Endodermal cell (in vitro differentiated cells): ENCODE measurements around the gene CAPN11. TPM values are rescaled to one million over a fixed set of nuclear protein-coding genes. Genes with fewer than 3 reads are reported as not detected.

Experiments used
- DNase-seq: peaks from one replicate; pipeline ENCODE4 v3.0.0-alpha.2; 2017
- H3K27ac ChIP-seq: 2 replicates; pipeline ENCODE4 v1.5.1; 2013; ENCODE audit warnings: mild to moderate bottlenecking, low read depth, low read length, moderate library complexity
- H3K27me3 ChIP-seq: 2 replicates; pipeline ENCODE4 v1.6.1; 2013; ENCODE audit warnings: mild to moderate bottlenecking, low read length, moderate library complexity; ENCODE audit not compliant: insufficient read depth, control insufficient read depth, poor library complexity, severe bottlenecking
- H3K36me3 ChIP-seq: 2 replicates; pipeline ENCODE4 v1.7.0; 2013; ENCODE audit warnings: mild to moderate bottlenecking, low read length, moderate library complexity; ENCODE audit not compliant: control insufficient read depth, insufficient read depth
- H3K4me1 ChIP-seq: one replicate; pipeline ENCODE4 v1.7.0; 2013; ENCODE audit warnings: low read length; ENCODE audit not compliant: control insufficient read depth, insufficient read depth
- H3K4me3 ChIP-seq: 2 replicates; pipeline ENCODE4 v1.5.1; 2013; ENCODE audit warnings: mild to moderate bottlenecking, low read length, moderate library complexity
- H3K9ac ChIP-seq: 2 replicates; pipeline ENCODE4 v1.6.1; 2013; ENCODE audit warnings: mild to moderate bottlenecking, low read length, moderate library complexity; ENCODE audit not compliant: poor library complexity, severe bottlenecking; ENCODE audit errors: extremely low read depth
- H3K9me3 ChIP-seq: 2 replicates; pipeline ENCODE4 v1.6.1; 2013; ENCODE audit warnings: mild to moderate bottlenecking, low read length, moderate library complexity; ENCODE audit not compliant: control insufficient read depth
- H3K27ac Mint-ChIP-seq: 2 replicates; pipeline ENCODE4 v1.8.0; 2020; ENCODE audit warnings: mixed read lengths
- H3K27me3 Mint-ChIP-seq: 2 replicates; pipeline ENCODE4 v1.8.0; 2021; ENCODE audit warnings: mild to moderate bottlenecking, mixed read lengths; ENCODE audit not compliant: insufficient read depth
- H3K36me3 Mint-ChIP-seq: 2 replicates; pipeline ENCODE4 v1.8.0; 2020; ENCODE audit warnings: low read depth, mixed read lengths
- H3K4me1 Mint-ChIP-seq: 2 replicates; pipeline ENCODE4 v1.8.0; 2020; ENCODE audit warnings: mixed read lengths
- H3K4me3 Mint-ChIP-seq: 2 replicates; pipeline ENCODE4 v1.8.0; 2020; ENCODE audit warnings: mild to moderate bottlenecking, moderate library complexity, mixed read lengths
- H3K9me3 Mint-ChIP-seq: 2 replicates; pipeline ENCODE4 v1.8.0; 2020; ENCODE audit warnings: mild to moderate bottlenecking, mixed read lengths
- CTCF ChIP-seq: fragments of 200-600 bp; sonication (generic); conservative IDR thresholded peaks from 2 replicates; pipeline ENCODE4 v1.5.0; 2021; ENCODE audit warnings: antibody characterized with exemption, mild to moderate bottlenecking
- WGBS, 2 experiments: methylation state at CpG; one replicate each; pipeline versions ENCODE4 v1.1.5 to v1.1.7; 2013; ENCODE audit warnings: missing lambda C conversion rate in 2 of 2, mixed read lengths in 1 of 2; ENCODE audit not compliant: insufficient coverage in 1 of 2, insufficient read length in 1 of 2; 5-methylcytosine and 5-hydroxymethylcytosine counted together
- total RNA-seq, 2 donors: library from RNA; stranded (reverse); fragmentation: NEBNext Ultra II Directional in 1 of 2; extraction: Animal tissue kit (Norgen Biotek cat#: 25700) in 1 of 2; gene quantifications; 2 replicates in 1 of 2; 3 replicates in 1 of 2; pipeline ENCODE4 v1.2.1, GENCODE V29; 2021

Gene CAPN11
- total RNA-seq, 2 donors from 2014 or later = 0.53 to 1.2 TPM

- Histone ChIP-seq H3K27me3 (no peaks in the 10 kb centered on the region), H3K36me3 (peaks cover 9% of the 10 kb centered on the region), H3K9me3 (no peaks in the 10 kb centered on the region), H3K4me1 (no peaks in the 10 kb centered on the region), H3K4me3 (no peak overlapping the region), H3K27ac (no peak overlapping the region), H3K9ac (no peak overlapping the region)
- H3K4me1 Mint-ChIP-seq = peaks cover 17% of the 10 kb centered on the region
- no peak overlapping the region for H3K4me3 Mint-ChIP-seq
- H3K27me3 Mint-ChIP-seq = no peaks in the 10 kb centered on the region
- no peaks in the 10 kb centered on the region for H3K9me3 Mint-ChIP-seq
- no peak for DNase-seq
- H3K36me3 Mint-ChIP-seq = peaks cover 17% of the 10 kb centered on the region
- TF ChIP-seq CTCF = no peak
- no peak overlapping the region for H3K27ac Mint-ChIP-seq
- 94 to 96% methylated on average over 11 to 12 of the region's 12 CpGs for WGBS, 2 experiments
Measured at GRCh38 chr6:44154067-44154466, 4.6 kb upstream of the CAPN11 start.

- no peak overlapping the region for H3K27ac ChIP-seq
- TF ChIP-seq CTCF = no peak
- WGBS, 2 experiments = 84 to 89% methylated on average over 6 to 9 of the region's 9 CpGs
- DNase-seq = peak; percentile 72
- Mint-ChIP-seq H3K36me3 (peaks cover 10% of the 10 kb centered on the region), H3K27ac (peak overlapping the region; percentile 32), H3K27me3 (no peaks in the 10 kb centered on the region), H3K4me1 (peaks cover 17% of the 10 kb centered on the region), H3K4me3 (peak overlapping the region; percentile 22), H3K9me3 (no peaks in the 10 kb centered on the region)
- H3K9ac ChIP-seq = no peak overlapping the region
- H3K27me3 ChIP-seq = no peaks in the 10 kb centered on the region
- H3K4me3 ChIP-seq = no peak overlapping the region
- H3K4me1 ChIP-seq = no peaks in the 10 kb centered on the region
- H3K9me3 ChIP-seq = no peaks in the 10 kb centered on the region
- H3K36me3 ChIP-seq = peaks cover 5% of the 10 kb centered on the region
Measured at GRCh38 chr6:44156494-44157151, 2.0 kb upstream of the CAPN11 start.

GRCh38 chr6:44157152-44157521, 1.5 kb upstream of the CAPN11 start:
- DNase-seq = no peak
- H3K27me3 Mint-ChIP-seq = no peaks in the 10 kb centered on the region
- Histone ChIP-seq H3K36me3 (peaks cover 5% of the 10 kb centered on the region), H3K9ac (no peak overlapping the region), H3K27me3 (no peaks in the 10 kb centered on the region), H3K4me3 (no peak overlapping the region), H3K9me3 (no peaks in the 10 kb centered on the region), H3K27ac (no peak overlapping the region), H3K4me1 (no peaks in the 10 kb centered on the region)
- H3K4me1 Mint-ChIP-seq = peaks cover 17% of the 10 kb centered on the region
- TF ChIP-seq CTCF = no peak
- H3K9me3 Mint-ChIP-seq = no peaks in the 10 kb centered on the region
- peaks cover 10% of the 10 kb centered on the region for H3K36me3 Mint-ChIP-seq
- no peak overlapping the region for H3K4me3 Mint-ChIP-seq
- 87 to 90% methylated on average over 8 to 11 of the region's 11 CpGs for WGBS, 2 experiments
- H3K27ac Mint-ChIP-seq = peak overlapping the region; percentile 32
